Activated CD4-positive, alpha-beta T cell treated with anti-CD3 and anti-CD28 coated beads for 1 hour (primary cell): Measurements from ENCODE around the gene HDAC9.

Experiments
- DNase-seq: peaks from one replicate; pipeline ENCODE4 v3.0.0-alpha.2; 2020

Gene HDAC9

GRCh38 chr7:18558910-18559309, 63.4 kb downstream of the HDAC9 start:
- no peak for DNase-seq

DNA sequence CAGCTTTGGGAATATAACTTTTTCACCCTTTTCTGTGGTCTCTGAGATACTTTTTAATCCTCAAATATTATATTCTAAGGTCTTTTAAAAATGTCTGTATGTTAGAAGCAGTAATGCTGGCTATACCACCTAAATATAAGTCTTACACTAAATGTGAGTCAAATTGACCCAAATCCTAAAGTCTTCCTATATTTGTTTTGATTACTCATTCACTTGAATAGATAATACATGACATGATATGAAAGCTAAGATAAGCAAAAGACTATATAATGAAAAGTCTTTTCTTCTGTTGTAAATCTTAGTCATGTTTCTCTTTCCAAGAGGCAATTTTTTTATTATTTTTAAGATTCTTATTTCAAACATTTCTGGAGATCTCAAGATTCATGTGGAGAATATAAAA, 64.2 kb downstream of the HDAC9 start:
- no peak for DNase-seq

GRCh38 chr7:18564779-18565178, 69.2 kb downstream of the HDAC9 start:
- DNase-seq = no peak

- no peak for DNase-seq
Measured at GRCh38 chr7:18565337-18565736, 69.8 kb downstream of the HDAC9 start.

GRCh38 chr7:18566205-18566604, 70.7 kb downstream of the HDAC9 start:
- no peak for DNase-seq

DNA sequence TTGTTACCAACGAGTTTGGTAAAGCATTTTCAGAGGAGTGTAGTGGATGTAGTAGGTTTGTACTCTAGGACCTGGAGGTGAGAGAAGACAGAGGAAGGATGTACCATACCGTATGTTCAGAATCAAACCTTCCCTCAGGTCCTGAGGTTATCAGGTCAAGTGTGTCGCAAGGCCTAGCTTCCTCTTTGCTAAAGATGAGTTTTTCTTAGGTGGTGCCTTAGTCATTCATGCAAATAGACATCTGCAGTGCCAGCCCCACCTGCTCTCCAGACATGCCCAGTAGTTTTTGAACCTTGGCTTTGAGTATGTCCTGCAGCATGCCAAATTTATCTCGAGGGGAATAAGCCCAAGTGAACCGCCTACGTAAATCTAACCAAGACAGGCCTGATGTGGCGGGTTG, 71.3 kb downstream of the HDAC9 start:
- DNase-seq = no peak

DNA sequence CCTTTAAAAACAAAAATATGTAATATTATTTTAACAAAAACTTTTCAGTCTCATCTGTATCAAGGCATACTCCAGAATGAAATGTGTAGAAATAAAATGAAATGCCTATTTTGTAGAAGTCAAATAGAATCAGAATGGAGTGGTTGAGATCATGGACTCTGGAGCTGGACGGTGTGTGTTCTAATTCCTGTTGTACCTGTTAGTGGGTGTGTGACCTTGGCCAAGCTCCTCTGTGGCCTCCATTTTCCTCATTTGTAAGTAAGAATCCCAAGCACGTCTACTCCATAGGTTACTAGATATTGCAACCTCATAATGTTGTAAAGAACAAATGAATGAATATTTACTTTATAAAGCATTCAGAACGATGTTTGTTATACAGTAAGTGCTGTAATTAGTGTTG, 74.9 kb downstream of the HDAC9 start:
- DNase-seq = no peak

DNA sequence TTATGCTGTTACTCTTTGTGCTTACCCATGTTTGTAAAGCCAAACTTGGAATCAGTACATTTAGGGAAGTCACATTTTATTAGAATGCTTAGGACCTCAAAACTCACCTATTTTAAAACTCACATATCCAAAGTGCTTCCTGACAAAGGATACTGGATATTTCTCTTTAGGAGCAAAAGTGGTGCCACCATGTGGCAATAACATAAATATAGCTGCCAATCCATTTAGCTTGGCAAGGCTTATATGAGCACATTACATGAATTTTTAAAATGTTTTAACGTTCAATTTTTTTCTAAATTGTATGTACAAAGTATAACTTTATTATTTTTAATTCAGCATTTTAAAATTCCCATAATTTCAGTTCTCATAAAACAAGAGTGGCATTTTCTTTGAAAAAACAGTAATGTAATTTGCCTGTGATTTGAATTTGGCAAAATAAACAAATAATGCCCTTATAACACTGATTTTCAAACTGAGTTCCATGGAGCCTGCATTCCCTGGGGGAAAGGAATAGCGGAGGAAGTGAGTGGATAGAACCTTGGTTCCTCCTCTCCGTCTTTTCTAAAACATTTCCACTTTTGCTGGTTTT, 75.4 kb downstream of the HDAC9 start:
- DNase-seq = no peak

DNA sequence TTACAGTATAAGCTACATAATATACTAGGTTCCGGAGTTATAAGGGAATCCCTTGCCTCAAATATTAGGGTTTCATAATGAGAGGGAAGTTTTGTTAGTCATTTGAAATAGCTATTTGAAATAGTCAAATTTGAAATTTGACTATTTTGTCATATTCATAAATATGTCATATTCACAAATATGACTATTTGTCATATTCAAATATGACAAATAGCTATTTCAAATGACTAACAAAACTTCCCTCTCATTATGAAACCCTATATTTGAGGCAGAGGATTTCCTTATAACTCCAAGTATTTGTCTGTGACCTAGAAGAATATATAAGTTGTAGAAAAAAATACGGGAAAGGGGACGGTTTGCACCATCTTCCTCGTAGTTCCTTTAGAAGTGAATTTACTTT, 76.6 kb downstream of the HDAC9 start:
- no peak for DNase-seq

DNA sequence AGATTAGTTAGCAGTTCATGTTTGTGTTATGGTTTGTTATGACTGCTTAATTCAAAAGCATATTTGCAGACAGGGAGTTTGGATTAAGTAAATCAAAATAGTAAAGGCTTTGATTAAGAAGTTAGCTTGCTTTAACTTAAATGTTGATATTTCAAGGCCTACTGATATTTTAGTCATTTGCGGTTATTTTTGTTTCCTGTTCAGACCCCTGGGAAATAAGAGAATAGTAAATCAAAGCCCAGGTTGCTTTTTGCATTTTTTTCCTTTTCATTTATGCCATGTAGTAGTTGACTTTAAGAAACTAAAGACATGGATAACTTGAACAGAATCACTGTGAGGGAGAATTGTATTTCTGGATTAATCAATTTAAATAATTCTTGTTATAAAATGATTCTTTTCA, 77.3 kb downstream of the HDAC9 start:
- DNase-seq = no peak

GRCh38 chr7:18573410-18574234, 78.1 kb downstream of the HDAC9 start:
- no peak for DNase-seq

DNA sequence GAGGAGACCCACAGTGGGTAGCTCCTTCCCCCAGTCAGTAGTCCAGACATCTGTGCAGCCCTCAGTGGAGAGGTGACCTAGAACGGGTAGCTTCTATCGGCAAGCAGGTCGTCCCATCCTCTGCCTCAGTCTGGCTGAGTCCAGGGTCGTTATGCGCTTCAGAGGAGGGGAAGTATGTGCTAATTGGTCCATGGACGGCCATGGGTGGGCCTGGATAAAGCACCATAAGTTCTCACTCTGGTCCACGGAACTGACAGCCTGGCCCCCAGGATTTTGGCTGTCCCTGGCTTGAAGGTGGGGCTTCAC, 78.6 kb downstream of the HDAC9 start:
- DNase-seq = no peak

GRCh38 chr7:18574676-18575075, 79.1 kb downstream of the HDAC9 start:
- DNase-seq = no peak

- DNase-seq = no peak
Measured at GRCh38 chr7:18575622-18576572, 80.3 kb downstream of the HDAC9 start.

DNA sequence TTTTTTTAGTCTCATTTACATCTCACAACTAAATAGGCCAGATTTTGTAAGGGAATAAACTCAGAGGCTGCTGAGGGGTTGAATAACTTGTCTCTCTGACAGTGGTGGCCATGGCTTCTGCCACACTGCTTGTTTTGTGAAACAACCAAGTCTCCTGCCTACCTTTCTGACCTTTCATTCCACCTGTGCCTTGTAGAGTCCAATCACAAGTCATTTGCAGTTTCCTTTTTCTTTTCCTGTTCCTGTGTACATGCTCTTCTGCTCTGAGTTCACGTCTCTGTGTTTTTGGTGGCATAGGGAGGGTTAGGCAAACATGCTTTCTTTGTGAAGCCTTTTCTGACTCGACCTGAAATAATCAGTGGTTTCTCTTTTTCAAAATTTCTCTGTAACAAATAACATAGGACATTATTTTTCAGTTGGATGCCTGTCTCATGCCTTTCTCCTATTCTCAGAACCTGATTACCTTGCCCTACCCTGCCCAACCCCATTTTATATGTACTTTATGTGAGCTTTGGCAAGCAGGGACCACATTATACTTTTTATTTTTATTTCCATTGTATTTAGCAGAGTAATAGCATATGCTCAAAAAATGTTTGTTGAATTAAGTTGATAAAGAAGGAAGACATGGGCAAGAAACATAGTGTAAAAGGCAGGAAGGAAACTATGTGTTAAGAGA, 81.7 kb downstream of the HDAC9 start:
- no peak for DNase-seq

GRCh38 chr7:18579698-18580097, 84.1 kb downstream of the HDAC9 start:
- DNase-seq = no peak

- no peak for DNase-seq
Measured at GRCh38 chr7:18580950-18581349, 85.4 kb downstream of the HDAC9 start.

GRCh38 chr7:18583305-18583704, 87.8 kb downstream of the HDAC9 start:
- DNase-seq = no peak

- no peak for DNase-seq
Measured at GRCh38 chr7:18590241-18590640, 94.7 kb downstream of the HDAC9 start.

- DNase-seq = no peak
Measured at GRCh38 chr7:18590744-18591340, 95.3 kb downstream of the HDAC9 start.

DNA sequence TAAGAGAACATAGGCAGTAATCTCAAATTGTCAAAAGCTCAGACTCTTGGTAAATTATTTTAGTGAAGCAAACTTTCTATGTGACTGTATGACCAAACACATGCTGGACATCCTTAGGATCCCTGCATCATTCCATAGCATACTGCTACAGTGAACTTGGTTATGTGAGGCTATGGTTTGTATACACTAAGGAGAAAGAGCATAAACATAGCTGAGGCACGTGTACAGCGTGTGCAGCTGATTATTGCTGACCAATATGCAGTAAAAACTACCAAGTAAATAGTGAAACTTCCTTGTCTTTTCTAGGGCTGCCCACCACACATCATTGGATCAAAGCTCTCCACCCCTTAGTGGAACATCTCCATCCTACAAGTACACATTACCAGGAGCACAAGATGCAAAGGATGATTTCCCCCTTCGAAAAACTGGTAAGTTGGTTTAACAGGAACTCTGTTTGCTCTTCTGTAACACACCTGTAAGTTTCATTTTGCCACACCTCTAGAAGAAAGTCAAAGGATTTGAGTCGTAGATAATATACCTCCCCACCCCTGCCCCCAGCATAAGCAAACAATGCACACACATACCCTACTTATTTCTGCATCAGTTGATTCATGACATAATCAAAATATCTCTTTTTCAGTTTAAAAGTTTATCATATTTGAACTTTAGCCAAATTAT, 98.2 kb downstream of the HDAC9 start:
- no peak for DNase-seq

DNA sequence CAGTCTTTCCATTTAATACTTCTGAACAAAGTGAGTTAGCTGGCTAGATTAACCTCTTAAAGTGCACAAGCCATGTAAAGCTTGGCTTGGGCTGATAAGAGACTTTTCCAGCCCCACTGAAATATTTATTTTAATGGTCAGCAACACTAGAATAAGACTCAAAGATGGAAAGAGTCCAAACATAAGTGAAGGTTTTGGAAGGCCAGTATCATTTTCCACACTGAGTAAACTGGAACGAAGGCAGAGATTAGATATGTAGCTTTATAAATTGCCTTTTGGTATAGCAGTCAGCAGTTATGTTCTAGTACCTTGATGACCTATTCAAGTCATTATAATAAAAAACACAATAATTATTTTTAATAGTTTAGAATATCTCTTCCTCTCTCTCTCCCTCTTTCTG, 102.2 kb downstream of the HDAC9 start:
- DNase-seq = no peak
